Measurements from ENCODE around the gene TDRD15.
"Not testable (repeated sequence)": the region's sequence is repeated elsewhere in the genome, so short reads cannot be mapped to it uniquely, and the experiment has no call there.

TDRD15 gene

DNA sequence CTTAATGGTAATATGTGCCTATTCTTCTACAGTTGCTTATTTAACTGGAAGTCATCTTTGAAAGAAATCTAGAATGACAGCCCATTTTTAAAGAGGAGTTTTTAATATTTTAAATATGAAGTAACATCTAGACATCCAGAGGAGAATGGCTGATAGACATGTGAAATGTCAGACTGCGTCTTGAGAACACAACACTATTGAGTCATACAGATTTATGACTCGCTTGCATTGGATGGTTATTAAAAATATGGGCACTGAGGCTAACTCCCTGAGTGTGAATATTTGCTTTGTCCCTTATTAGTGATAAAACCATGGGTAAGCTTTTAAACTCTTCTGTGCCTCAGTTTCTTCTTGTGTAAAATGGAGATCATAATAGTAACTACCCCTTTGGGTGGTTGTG lies 22.9 kb downstream of the TDRD15 start:
- DNase-seq (ENCODE audit: low read depth) = no peak

DNA sequence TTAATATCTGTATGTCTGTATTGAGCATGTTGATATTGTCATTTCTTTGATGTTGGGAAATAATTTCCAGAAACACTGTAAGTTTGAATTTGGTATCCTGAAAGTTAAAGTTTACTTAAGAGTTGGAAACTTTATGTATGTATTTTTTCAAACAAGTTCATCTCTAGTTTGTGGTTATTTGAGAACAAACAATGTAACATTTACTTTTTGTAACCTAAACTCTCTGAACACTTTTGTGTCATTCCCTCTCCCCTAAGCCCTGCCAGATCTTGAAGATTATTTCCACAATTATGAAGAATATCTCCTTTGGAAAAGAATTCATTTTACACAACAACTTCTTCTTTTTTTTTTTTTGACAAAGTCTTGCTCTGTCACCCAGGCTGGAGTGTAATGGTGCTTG lies 24.9 kb downstream of the TDRD15 start:
- DNase-seq (ENCODE audit: low read depth) = no peak

- not testable (repeated sequence) for DNase-seq (ENCODE audit: low read depth)
These were observed 27.5 kb downstream of the TDRD15 start for GRCh38 chr2:21151234-21151633.

- DNase-seq (ENCODE audit: low read depth) = no peak
These were observed 31.8 kb downstream of the TDRD15 start for GRCh38 chr2:21155365-21156136.

- DNase-seq (ENCODE audit: low read depth) = no peak
These were observed 37.4 kb downstream of the TDRD15 start for GRCh38 chr2:21161122-21161521.

DNA sequence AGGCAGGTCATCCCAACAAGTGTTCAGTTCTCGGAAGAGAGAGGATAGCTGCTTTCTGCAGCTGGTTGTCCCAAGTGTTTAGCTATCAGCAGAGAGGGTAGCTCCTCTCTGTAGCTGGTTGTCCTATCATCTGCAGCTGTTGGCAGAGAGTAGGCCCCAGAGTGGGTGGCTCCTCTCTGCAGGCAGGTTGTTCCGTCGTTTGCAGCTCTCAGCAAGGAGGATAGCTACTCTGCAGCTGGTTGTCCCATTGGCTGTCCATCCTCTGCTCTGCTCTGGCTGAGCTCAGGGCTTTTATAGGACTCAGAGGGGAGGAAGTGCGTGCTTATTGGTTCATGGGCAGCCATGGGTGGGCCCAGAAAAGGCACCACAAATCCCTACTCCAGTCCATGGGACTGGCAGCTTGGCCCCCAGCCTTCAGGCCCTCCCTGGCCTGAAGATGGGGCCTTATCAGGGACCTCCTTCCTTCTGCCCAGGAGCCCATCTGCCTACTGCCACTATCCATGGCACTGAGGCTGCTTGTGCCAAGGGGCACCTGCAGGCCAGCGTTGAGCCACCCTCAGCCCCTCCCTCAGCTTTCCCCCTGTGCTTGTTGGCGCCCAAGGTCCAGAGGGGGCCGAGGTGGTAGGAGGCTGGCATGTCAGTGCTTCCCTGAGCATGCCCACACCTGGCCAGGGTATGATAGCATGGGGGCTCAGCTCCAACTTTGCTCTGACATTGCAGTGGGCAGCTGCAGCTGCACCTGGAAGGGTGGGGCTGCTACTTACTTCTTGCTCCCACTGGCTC lies 38.3 kb downstream of the TDRD15 start:
- no peak for DNase-seq (ENCODE audit: low read depth)

DNA sequence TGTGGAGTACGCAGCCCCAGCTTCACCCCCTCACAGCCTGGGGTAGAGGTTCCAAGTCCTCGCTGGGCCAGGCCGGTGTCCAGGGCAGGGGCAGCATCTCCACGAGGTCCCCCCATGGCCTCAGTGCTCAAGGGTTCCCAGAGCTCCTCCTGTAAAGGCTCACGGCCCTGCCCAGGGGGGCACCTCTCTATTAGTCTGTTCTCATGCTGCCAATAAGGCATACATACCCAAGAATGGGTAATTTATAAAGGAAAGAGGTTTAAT lies 38.8 kb downstream of the TDRD15 start:
- no peak for DNase-seq (ENCODE audit: low read depth)

- DNase-seq (ENCODE audit: low read depth) = no peak
These were observed 39.4 kb downstream of the TDRD15 start for GRCh38 chr2:21163213-21163612.

DNA sequence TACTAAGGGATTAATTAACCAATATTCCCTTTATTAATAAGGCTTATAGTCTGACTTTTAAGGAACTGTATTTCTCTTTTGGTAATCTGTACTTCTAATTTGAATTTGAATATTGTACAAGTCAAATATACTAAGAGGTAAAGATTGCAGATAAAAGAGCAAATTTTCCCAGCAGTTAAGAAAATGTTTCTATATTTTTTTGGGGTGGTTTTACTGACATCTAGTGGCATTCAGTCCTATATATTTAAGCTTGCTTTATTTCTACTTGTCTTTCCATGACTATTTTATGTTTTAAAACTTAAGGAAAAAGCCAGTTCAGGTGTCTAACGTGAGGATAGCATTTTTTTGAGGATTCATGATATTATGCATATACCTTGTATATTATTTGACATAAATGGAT lies 41.6 kb downstream of the TDRD15 start:
- peak; percentile 4 for DNase-seq (ENCODE audit: low read depth)

GRCh38 chr2:21175895-21176646 lies 52.3 kb downstream of the TDRD15 start:
- peak; percentile 17 for DNase-seq (ENCODE audit: low read depth)

- no peak for DNase-seq (ENCODE audit: low read depth)
These were observed 58.2 kb downstream of the TDRD15 start for GRCh38 chr2:21181957-21182356.

GRCh38 chr2:21183306-21183705 lies 59.5 kb downstream of the TDRD15 start:
- no peak for DNase-seq (ENCODE audit: low read depth)

DNA sequence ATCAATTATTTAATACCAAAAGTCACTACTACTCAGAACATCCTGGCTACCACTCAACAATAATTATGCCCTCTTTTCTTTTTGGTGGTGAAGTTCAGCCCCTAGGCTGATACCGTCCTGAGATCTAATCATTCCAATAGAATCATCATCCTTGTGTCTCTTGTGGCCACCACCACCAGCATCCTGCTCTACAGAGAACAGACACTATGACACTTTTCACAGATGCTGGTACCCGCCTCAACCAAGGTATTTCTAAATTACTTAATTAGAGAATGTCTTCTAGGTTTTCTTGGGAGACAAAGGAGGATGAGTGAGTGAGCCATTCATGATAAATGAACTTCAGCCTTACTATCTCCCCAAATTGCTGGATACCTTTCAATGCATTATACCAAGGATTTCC lies 60.0 kb downstream of the TDRD15 start:
- no peak for DNase-seq (ENCODE audit: low read depth)

- DNase-seq (ENCODE audit: low read depth) = no peak
These were observed 67.8 kb downstream of the TDRD15 start for GRCh38 chr2:21191535-21191934.
